GM18520 (cell line): ENCODE measurements around the gene METRN.

Experiments
- ATAC-seq: cut with Tn5 transposase; IDR thresholded peaks from one replicate; pipeline ENCODE4 v1.9.1; 2021; ENCODE audit not compliant: unreplicated experiment

METRN gene

GRCh38 chr16:722835-723633 lies 8.1 kb downstream of the METRN start:
- no peak for ATAC-seq

GRCh38 chr16:723695-724094 lies 8.8 kb downstream of the METRN start:
- ATAC-seq: no peak

GRCh38 chr16:724188-725040 lies 9.5 kb downstream of the METRN start:
- no peak for ATAC-seq

- no peak for ATAC-seq
Observed at GRCh38 chr16:725041-725376, 10.1 kb downstream of the METRN start.

GRCh38 chr16:725463-726187 lies 10.7 kb downstream of the METRN start:
- no peak for ATAC-seq

- no peak for ATAC-seq
Observed at GRCh38 chr16:726188-726437, 11.2 kb downstream of the METRN start.

GRCh38 chr16:726438-727290 lies 11.7 kb downstream of the METRN start, which contains the start of the genes CCDC78 and HAGHL:
Gene CCDC78, minus strand, starts transcription at chr16:726443. Its CDS starts 76 bp downstream, at chr16:726367.
Gene HAGHL, plus strand, starts transcription at chr16:727106. Its CDS starts 404 bp downstream, at chr16:727510.
- ATAC-seq: no peak

GRCh38 chr16:727291-727977 lies 12.5 kb downstream of the METRN start:
- no peak for ATAC-seq

- peak; percentile 31 for ATAC-seq
Observed at GRCh38 chr16:728131-728889, 13.4 kb downstream of the METRN start.

GRCh38 chr16:728890-729744 lies 14.2 kb downstream of the METRN start:
- ATAC-seq: no peak

- no peak for ATAC-seq
Observed at GRCh38 chr16:729768-730665, 15.1 kb downstream of the METRN start.

GRCh38 chr16:730666-731509 lies 16.0 kb downstream of the METRN start:
- ATAC-seq: no peak

- ATAC-seq: no peak
Observed at GRCh38 chr16:732332-732731, 17.4 kb downstream of the METRN start.

GRCh38 chr16:732936-733335 lies 18.0 kb downstream of the METRN start:
- no peak for ATAC-seq

- no peak for ATAC-seq
Observed at GRCh38 chr16:733382-734207, 18.7 kb downstream of the METRN start.
